Nephron progenitor cell (in vitro differentiated cells): ENCODE results near the gene FHL1.

Experiments
- DNase-seq: peaks from one replicate; pipeline ENCODE4 v3.0.0; 2021
- H3K27ac Mint-ChIP-seq: 2 replicates; pipeline ENCODE4 v1.8.0; 2021; ENCODE audit warnings: mild to moderate bottlenecking, moderate library complexity, mixed read lengths
- H3K27me3 Mint-ChIP-seq: 2 replicates; pipeline ENCODE4 v1.8.0; 2021; ENCODE audit warnings: mild to moderate bottlenecking, low read depth, mixed read lengths; ENCODE audit not compliant: poor library complexity
- H3K36me3 Mint-ChIP-seq: 2 replicates; pipeline ENCODE4 v1.8.0; 2021; ENCODE audit warnings: low read depth, mixed read lengths
- H3K4me1 Mint-ChIP-seq: 2 replicates; pipeline ENCODE4 v1.8.0; 2021; ENCODE audit warnings: mixed read lengths
- H3K4me3 Mint-ChIP-seq: 2 replicates; pipeline ENCODE4 v1.8.0; 2021; ENCODE audit warnings: mild to moderate bottlenecking, moderate library complexity, mixed read lengths
- H3K9me3 Mint-ChIP-seq: 2 replicates; pipeline ENCODE4 v1.8.0; 2021; ENCODE audit warnings: mild to moderate bottlenecking, moderate library complexity, mixed read lengths
- TF ChIP-seq, protein P1 (sequence below): fragments of 200-600 bp; sonication (generic); IDR thresholded peaks from 2 replicates; pipeline ENCODE4 v1.5.0; 2021; ENCODE audit warnings: antibody characterized with exemption

The FHL1 gene

DNA sequence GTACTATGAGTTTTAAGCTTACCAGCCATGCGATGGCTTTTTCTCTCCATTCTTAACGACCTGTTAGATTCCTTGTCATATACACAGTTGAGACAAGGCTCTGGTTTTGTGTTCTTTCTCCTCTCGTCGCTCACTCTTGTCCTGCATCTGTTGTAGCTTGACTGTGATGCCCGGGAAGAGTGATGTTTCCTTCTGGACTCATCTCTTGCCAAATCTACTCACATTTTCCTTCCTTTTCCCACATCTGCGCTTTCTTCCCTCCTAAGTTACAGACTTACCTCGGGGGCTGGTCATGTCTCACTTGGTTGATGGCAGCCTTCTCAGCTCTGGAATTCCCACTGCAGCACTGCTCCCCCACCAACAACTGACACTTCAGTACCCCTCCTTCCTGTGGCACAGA is 108.7 kb downstream of the FHL1 start:
- Mint-ChIP-seq H3K4me1 (peaks cover 11% of the 10 kb centered on the region), H3K9me3 (peaks cover 40% of the 10 kb centered on the region), H3K27me3 (peaks cover 9% of the 10 kb centered on the region), H3K4me3 (no peak overlapping the region), H3K27ac (no peak overlapping the region), H3K36me3 (no peaks in the 10 kb centered on the region)
- TF ChIP-seq, protein P1, sequence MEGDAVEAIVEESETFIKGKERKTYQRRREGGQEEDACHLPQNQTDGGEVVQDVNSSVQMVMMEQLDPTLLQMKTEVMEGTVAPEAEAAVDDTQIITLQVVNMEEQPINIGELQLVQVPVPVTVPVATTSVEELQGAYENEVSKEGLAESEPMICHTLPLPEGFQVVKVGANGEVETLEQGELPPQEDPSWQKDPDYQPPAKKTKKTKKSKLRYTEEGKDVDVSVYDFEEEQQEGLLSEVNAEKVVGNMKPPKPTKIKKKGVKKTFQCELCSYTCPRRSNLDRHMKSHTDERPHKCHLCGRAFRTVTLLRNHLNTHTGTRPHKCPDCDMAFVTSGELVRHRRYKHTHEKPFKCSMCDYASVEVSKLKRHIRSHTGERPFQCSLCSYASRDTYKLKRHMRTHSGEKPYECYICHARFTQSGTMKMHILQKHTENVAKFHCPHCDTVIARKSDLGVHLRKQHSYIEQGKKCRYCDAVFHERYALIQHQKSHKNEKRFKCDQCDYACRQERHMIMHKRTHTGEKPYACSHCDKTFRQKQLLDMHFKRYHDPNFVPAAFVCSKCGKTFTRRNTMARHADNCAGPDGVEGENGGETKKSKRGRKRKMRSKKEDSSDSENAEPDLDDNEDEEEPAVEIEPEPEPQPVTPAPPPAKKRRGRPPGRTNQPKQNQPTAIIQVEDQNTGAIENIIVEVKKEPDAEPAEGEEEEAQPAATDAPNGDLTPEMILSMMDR: no peak
- DNase-seq: no peak

DNA sequence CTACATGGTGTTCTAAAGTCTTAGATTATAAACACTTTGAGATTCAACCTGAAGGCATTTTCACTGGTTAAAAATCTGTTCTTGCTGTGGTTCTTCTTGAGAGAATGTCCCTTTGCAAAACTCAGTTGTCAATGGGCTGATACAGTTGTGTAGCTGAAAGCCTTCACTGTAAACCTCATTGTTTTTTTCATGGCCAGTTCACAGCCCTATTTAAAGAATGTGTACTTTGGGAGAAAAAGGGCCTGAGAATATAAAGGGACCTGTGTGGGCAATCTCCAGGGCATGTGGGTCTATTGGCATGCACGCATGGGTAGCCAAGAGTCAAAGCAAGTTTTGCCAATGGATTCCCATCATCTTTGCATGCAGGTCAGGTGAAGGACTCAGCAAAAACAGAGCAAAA is 111.6 kb downstream of the FHL1 start:
- H3K27ac Mint-ChIP-seq: no peak overlapping the region
- H3K27me3 Mint-ChIP-seq: peaks cover 3% of the 10 kb centered on the region
- no peak overlapping the region for H3K4me3 Mint-ChIP-seq
- no peaks in the 10 kb centered on the region for H3K36me3 Mint-ChIP-seq
- no peak for DNase-seq
- H3K9me3 Mint-ChIP-seq: peaks cover 29% of the 10 kb centered on the region
- TF ChIP-seq, protein P1: no peak
- H3K4me1 Mint-ChIP-seq: peaks cover 18% of the 10 kb centered on the region

DNA sequence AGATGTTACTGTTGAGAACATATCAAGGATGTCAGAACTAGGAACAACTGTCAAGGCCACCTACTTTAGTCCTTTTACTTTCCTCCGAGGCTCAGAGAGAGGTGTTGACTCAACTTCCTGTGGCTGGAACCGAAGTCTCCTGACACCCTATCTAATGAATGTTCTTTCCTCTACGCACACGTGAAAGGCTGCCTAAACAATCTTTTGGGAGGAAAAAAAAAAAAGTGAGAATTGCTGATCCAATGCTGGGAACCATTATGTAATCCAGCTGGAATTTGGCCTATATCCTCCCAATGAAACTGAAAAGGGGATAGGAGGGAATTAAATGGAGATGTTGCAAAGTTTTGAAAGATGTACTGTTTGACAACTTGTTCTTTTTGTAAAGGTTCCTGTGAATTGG is 112.2 kb downstream of the FHL1 start:
- no peak overlapping the region for H3K27ac Mint-ChIP-seq
- H3K4me1 Mint-ChIP-seq: peaks cover 18% of the 10 kb centered on the region
- H3K9me3 Mint-ChIP-seq: peaks cover 29% of the 10 kb centered on the region

DNA sequence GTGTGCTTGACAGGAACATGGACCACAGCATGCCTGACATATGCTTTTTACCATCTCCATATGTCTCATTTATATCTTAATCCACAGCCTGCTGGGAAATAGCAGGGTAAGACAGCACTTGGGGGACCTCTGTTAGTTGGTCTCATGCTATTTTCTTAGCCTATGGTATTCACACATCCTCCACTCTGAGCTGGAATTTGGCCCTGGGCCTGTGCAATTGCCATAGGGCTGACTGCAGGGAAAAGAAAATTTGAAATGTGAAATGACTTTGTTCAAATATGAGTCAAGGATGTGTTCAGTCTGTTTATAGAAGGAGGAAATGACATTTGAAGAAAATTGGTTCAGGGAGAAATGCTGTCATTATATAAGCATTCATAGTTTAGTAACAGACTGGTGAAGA is 113.4 kb downstream of the FHL1 start:
- peaks cover 17% of the 10 kb centered on the region for H3K4me1 Mint-ChIP-seq

More for the DNA sequence above, 112.2 kb downstream of the FHL1 start:
- TF ChIP-seq, protein P1: no peak
- Mint-ChIP-seq H3K4me3 (no peak overlapping the region), H3K36me3 (no peaks in the 10 kb centered on the region), H3K27me3 (peaks cover 3% of the 10 kb centered on the region)
- DNase-seq: no peak

More for the DNA sequence above, 113.4 kb downstream of the FHL1 start:
- no peak for DNase-seq
- H3K4me3 Mint-ChIP-seq: no peak overlapping the region
- H3K36me3 Mint-ChIP-seq: no peaks in the 10 kb centered on the region
- H3K9me3 Mint-ChIP-seq: peaks cover 41% of the 10 kb centered on the region
- peaks cover 6% of the 10 kb centered on the region for H3K27me3 Mint-ChIP-seq
- TF ChIP-seq, protein P1: no peak
- no peak overlapping the region for H3K27ac Mint-ChIP-seq
